K562 (cell line): ENCODE results near the gene AIFM3. TPM values are rescaled to one million over a fixed set of nuclear protein-coding genes. Genes with fewer than 3 reads are reported as not detected.
A peak's percentile ranks its signal among the peaks of the same experiment; 100 is the strongest.

Source experiments
- CCAR2 ChIP-seq: fragments of 200-400 bp; formaldehyde crosslinking; IDR thresholded peaks from 2 replicates; pipeline ENCODE4 v1.6.1; 2017; ENCODE audit warnings: mild to moderate bottlenecking, low read depth, low read length
- CREB5 ChIP-seq: fragments of 250-450 bp; sonication (Bioruptor Pico); IDR thresholded peaks from 2 replicates; pipeline ENCODE4 v1.5.0; 2020; ENCODE audit warnings: mild to moderate bottlenecking
- HDAC1 ChIP-seq, 2 experiments: fragments of 450-650 bp; IDR thresholded peaks; 2 replicates each; pipeline ENCODE4 v1.6.1; 2016 to 2017; ENCODE audit warnings: inconsistent platforms in 1 of 2, mild to moderate bottlenecking in 1 of 2, moderate library complexity in 1 of 2
- HDAC8 ChIP-seq: fragments of 450-650 bp; IDR thresholded peaks from 2 replicates; pipeline ENCODE4 v1.6.1; 2016; ENCODE audit warnings: mild to moderate bottlenecking, missing genetic modification characterization, moderate library complexity, missing compliant biosample characterization
- MAFF ChIP-seq: IDR thresholded peaks from 2 replicates; pipeline ENCODE4 v1.6.1; 2012; ENCODE audit warnings: low read length, improper control_type of control experiment
- MECOM ChIP-seq: fragments of 250-450 bp; sonication (Bioruptor Pico); IDR thresholded peaks from 2 replicates; pipeline ENCODE4 v1.8.0; 2022; ENCODE audit warnings: inconsistent platforms
- NFXL1 ChIP-seq: fragments of 450-650 bp; formaldehyde crosslinking; IDR thresholded peaks from 2 replicates; pipeline ENCODE4 v1.4.0; 2021; ENCODE audit warnings: mild to moderate bottlenecking
- NONO ChIP-seq, 2 experiments: fragments of 200-400 bp in 1 of 2; fragments of 450-650 bp in 1 of 2; formaldehyde crosslinking in 1 of 2; IDR thresholded peaks; 2 replicates each; pipeline ENCODE4 v1.6.1; 2017; ENCODE audit warnings: low read depth in 2 of 2, mild to moderate bottlenecking in 2 of 2, moderate library complexity in 2 of 2, low read length in 1 of 2
- NR4A1 ChIP-seq, 2 experiments: fragments of 250-450 bp in 1 of 2; fragments of 450-650 bp in 1 of 2; sonication (Bioruptor Pico) in 1 of 2; IDR thresholded peaks; 2 replicates each; pipeline versions ENCODE4 v1.4.0 to v1.6.1; 2016 to 2020; ENCODE audit warnings: mild to moderate bottlenecking in 2 of 2, missing compliant biosample characterization in 1 of 2, missing genetic modification characterization in 1 of 2, moderate library complexity in 1 of 2
- NRF1 ChIP-seq, 2 experiments: fragments of 450-650 bp; IDR thresholded peaks in 1 of 2; conservative IDR thresholded peaks in 1 of 2; 2 replicates each; pipeline ENCODE4 v1.6.1; 2014; ENCODE audit warnings: mild to moderate bottlenecking in 2 of 2
- PHTF2 ChIP-seq: fragments of 250-450 bp; sonication (Bioruptor Pico); IDR thresholded peaks from 2 replicates; pipeline ENCODE4 v1.5.0; 2021; ENCODE audit warnings: mild to moderate bottlenecking
- PURB ChIP-seq: sonication (generic); formaldehyde crosslinking; IDR thresholded peaks from 2 replicates; pipeline ENCODE4 v1.9.0; 2021; ENCODE audit warnings: low read depth, mild to moderate bottlenecking, missing genetic modification reagents
- RAD21 ChIP-seq, 2 experiments: fragments of 250-450 bp in 1 of 2; fragments of 450-650 bp in 1 of 2; sonication (Bioruptor Pico) in 1 of 2; formaldehyde crosslinking in 1 of 2; IDR thresholded peaks in 1 of 2; conservative IDR thresholded peaks in 1 of 2; 2 replicates each; pipeline versions ENCODE4 v1.4.0 to v1.8.0; 2020 to 2022; ENCODE audit warnings: mild to moderate bottlenecking in 2 of 2, moderate library complexity in 1 of 2
- RBM17 ChIP-seq: fragments of 200-400 bp; formaldehyde crosslinking; IDR thresholded peaks from 2 replicates; pipeline ENCODE4 v1.6.1; 2017; ENCODE audit warnings: low read depth, mild to moderate bottlenecking, low read length, borderline replicate concordance
- TAF9B ChIP-seq: fragments of 450-650 bp; IDR thresholded peaks from 2 replicates; pipeline ENCODE4 v1.6.1; 2018; ENCODE audit warnings: mild to moderate bottlenecking; ENCODE audit not compliant: partially characterized antibody
- U2AF1 ChIP-seq: fragments of 200-400 bp; formaldehyde crosslinking; optimal IDR thresholded peaks from 2 replicates; pipeline ENCODE3; 2017; ENCODE audit warnings: mild to moderate bottlenecking, low read depth, low read length, moderate library complexity
- ZNF408 ChIP-seq: fragments of 250-450 bp; sonication (Bioruptor Pico); IDR thresholded peaks from 2 replicates; pipeline ENCODE4 v1.4.0; 2020; ENCODE audit warnings: low read depth, mild to moderate bottlenecking, moderate library complexity
- ZNF431 ChIP-seq: sonication (generic); formaldehyde crosslinking; IDR thresholded peaks from 2 replicates; pipeline ENCODE4 v1.8.0; 2022; ENCODE audit warnings: mild to moderate bottlenecking, missing genetic modification reagents
- ZNF778 ChIP-seq: fragments of 450-650 bp; formaldehyde crosslinking; IDR thresholded peaks from 2 replicates; pipeline ENCODE4 v1.4.0; 2020; ENCODE audit warnings: mild to moderate bottlenecking, moderate library complexity
- polyA plus RNA-seq, 8 experiments: library from polyadenylated mRNA; depleted of rRNA in 4 of 8; stranded (reverse) in 5 of 8; unstranded in 3 of 8; fragments of >200 nt; fragmentation: Nextera tagmentation in 2 of 8; fragmentation: Illumina TruSeq in 1 of 8; extraction: Ambion mirVana in 2 of 8; extraction: Trizol in 1 of 8; gene quantifications; 2 replicates each; pipeline versions ENCODE4 v1.2.1 to v1.2.3, GENCODE V29; 2011 to 2014; ENCODE audit warnings: inconsistent platforms in 1 of 8, missing spikeins in 1 of 8
- total RNA-seq, 7 experiments: library from RNA; depleted of rRNA in 6 of 7; stranded (reverse); fragments of >200 nt in 6 of 7; fragmentation: Illumina TruSeq in 2 of 7; extraction: Trizol in 2 of 7; gene quantifications; 2 replicates each; pipeline versions ENCODE4 v1.2.1 to v1.2.3, GENCODE V29; 2011 to 2021; ENCODE audit warnings: low replicate concordance in 1 of 7
- TF ChIP-seq, protein P1 (sequence below), 3 experiments: fragments of 200-800 bp in 1 of 3; sonication (Bioruptor generic) in 1 of 3; sonication (generic) in 1 of 3; formaldehyde crosslinking in 1 of 3; IDR thresholded peaks; 2 replicates each; pipeline versions ENCODE4 v1.6.1 to v1.8.0; 2016 to 2022; ENCODE audit warnings: mild to moderate bottlenecking in 2 of 3, missing compliant biosample characterization in 2 of 3, missing genetic modification characterization in 2 of 3, missing genetic modification reagents in 1 of 3
- TF ChIP-seq, protein P2 (sequence below), 2 experiments: fragments of 250-450 bp in 1 of 2; fragments of 450-650 bp in 1 of 2; sonication (Bioruptor Pico) in 1 of 2; IDR thresholded peaks; 2 replicates each; pipeline versions ENCODE4 v1.6.1 to v1.8.0; 2016 to 2021; ENCODE audit warnings: mild to moderate bottlenecking in 2 of 2, moderate library complexity in 2 of 2, missing compliant biosample characterization in 1 of 2, missing genetic modification characterization in 1 of 2
- TF ChIP-seq, protein P3 (sequence below): fragments of 250-450 bp; sonication (Bioruptor Pico); IDR thresholded peaks from 2 replicates; pipeline ENCODE4 v1.8.0; 2021; ENCODE audit warnings: borderline replicate concordance, mild to moderate bottlenecking, moderate library complexity; ENCODE audit not compliant: poor library complexity, severe bottlenecking

AIFM3 gene
- total and polyA plus RNA-seq, 9 of the 15 experiments (the other 6 are each of a cell fraction or from before 2014, with no cell fraction given): 0.03 to 0.20 (median 0.07) TPM; not detected in 1

DNA sequence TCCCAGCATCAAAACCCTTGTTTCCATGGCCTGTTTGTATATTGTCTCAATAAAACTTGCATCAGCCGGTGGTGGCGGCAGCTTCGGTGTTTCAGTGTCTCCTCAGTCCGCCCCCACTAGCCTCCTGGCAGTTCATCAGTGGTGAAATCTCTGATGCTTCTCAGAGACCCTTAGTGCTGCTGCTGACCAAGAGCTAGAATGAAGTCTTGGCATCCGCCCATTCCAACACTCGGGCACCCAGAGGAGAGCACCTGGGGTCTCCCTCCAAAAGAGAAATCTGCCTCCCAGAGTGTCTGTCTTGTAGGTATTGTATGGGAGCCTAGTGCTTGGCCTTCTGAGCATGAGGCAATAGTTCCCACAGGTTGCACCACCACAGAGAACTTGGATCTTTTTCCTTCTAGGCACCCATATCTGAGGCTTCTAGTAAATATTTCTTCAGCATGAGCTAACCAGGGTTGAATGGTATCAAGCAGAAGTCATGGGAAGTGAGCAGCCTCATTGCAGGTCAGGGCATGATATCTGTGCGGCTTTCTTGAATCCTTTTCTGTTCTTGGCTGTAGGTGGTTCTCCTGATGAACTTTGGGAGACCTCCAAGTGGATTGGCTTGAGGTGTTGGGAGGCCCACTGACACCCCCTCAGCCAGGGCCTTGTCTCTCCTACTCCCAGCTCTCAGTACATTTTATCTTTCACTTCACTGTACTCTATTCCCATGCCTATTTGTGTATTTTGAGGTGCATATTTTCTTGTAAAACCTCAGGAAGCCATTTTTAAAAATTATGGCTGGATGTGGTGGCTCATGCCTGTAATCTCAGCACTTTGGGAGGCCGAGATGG, 13.2 kb upstream of the AIFM3 start (continued):
- TF ChIP-seq, protein P1, sequence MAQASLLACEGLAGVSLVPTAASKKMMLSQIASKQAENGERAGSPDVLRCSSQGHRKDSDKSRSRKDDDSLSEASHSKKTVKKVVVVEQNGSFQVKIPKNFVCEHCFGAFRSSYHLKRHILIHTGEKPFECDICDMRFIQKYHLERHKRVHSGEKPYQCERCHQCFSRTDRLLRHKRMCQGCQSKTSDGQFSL (CRISPR knock-in tag; IDR thresholded peaks at IDR 0.05): peak; percentile 45; the same call in 1 of the 2 replicates
- TF ChIP-seq, protein P1 (tag; IDR thresholded peaks at IDR 0.05): no peak
- TF ChIP-seq HDAC1 (IDR thresholded peaks at IDR 0.05): no peak; a peak in 1 of 4 replicates
- TF ChIP-seq MECOM: no peak
- TF ChIP-seq MAFF: no peak
- TF ChIP-seq, protein P2, sequence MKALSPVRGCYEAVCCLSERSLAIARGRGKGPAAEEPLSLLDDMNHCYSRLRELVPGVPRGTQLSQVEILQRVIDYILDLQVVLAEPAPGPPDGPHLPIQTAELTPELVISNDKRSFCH (CRISPR knock-in tag; IDR thresholded peaks at IDR 0.05): peak; percentile 64; the same call in 1 of the 2 replicates
- TF ChIP-seq, protein P2 (tag; IDR thresholded peaks at IDR 0.05): no peak; the same call in 1 of the 2 replicates
- TF ChIP-seq, protein P3, sequence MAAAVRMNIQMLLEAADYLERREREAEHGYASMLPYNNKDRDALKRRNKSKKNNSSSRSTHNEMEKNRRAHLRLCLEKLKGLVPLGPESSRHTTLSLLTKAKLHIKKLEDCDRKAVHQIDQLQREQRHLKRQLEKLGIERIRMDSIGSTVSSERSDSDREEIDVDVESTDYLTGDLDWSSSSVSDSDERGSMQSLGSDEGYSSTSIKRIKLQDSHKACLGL: peak; percentile 26
- TF ChIP-seq TAF9B: no peak
- TF ChIP-seq ZNF431 (CRISPR knock-in tag): peak; percentile 64
- TF ChIP-seq RBM17: no peak
- TF ChIP-seq ZNF408 (CRISPR knock-in tag): no peak
- peak in 1 of 2 experiments; percentile 5; a peak in 1 of 4 replicates for TF ChIP-seq NRF1 (conservative IDR thresholded peaks at IDR 0.05 in 1 of 2, IDR thresholded peaks at IDR 0.05 in 1 of 2)
- no peak for TF ChIP-seq NR4A1 (CRISPR knock-in tag; IDR thresholded peaks at IDR 0.05)
- peak; percentile 86 for TF ChIP-seq NR4A1 (tag; IDR thresholded peaks at IDR 0.05)
- no peak for TF ChIP-seq PURB (CRISPR knock-in tag)
- no peak for TF ChIP-seq ZNF778 (CRISPR knock-in tag)
- no peak for TF ChIP-seq CCAR2
- TF ChIP-seq HDAC8 (tag): peak; percentile 72; the same call in 1 of the 2 replicates
- no peak for TF ChIP-seq PHTF2
- no peak for TF ChIP-seq RAD21 (CRISPR knock-in tag; conservative IDR thresholded peaks at IDR 0.05 in 1 of 2, IDR thresholded peaks at IDR 0.05 in 1 of 2)
- TF ChIP-seq NFXL1: no peak
- peak; percentile 33 for TF ChIP-seq U2AF1
- TF ChIP-seq NONO (IDR thresholded peaks at IDR 0.05; ENCODE audit: low read depth in 2 of 2, low read length in 1 of 2): peak in 1 of 2 experiments; percentile 71; a peak in 1 of 4 replicates
- TF ChIP-seq CREB5 (CRISPR knock-in tag): no peak
